Astrocyte (in vitro differentiated cells and primary cell): ENCODE data around the gene TUBGCP4. TPM values are rescaled to one million over a fixed set of nuclear protein-coding genes. Genes with fewer than 3 reads are reported as not detected.

Source experiments
- DNase-seq: peaks from one replicate; pipeline ENCODE4 v3.0.0-alpha.2; 2010; ENCODE audit warnings: low read depth
- FAIRE-seq: peaks from 2 replicates; lab custom pipeline; 2011; peaks lifted over from hg19 to GRCh38; lab: Jason Lieb, UNC
- H2AFZ ChIP-seq: 2 replicates; pipeline ENCODE4 v1.6.0; 2012; ENCODE audit warnings: low read depth, low read length, inconsistent platforms
- H3K27ac ChIP-seq: 2 replicates; pipeline ENCODE4 v1.5.1; 2011; ENCODE audit warnings: low read depth, low read length, inconsistent platforms
- H3K27me3 ChIP-seq: 2 replicates; pipeline ENCODE4 v1.6.0; 2011; ENCODE audit warnings: low read length, inconsistent platforms; ENCODE audit not compliant: insufficient read depth
- H3K36me3 ChIP-seq: 2 replicates; pipeline ENCODE4 v1.5.1; 2011; ENCODE audit warnings: low read length, inconsistent platforms; ENCODE audit not compliant: insufficient read depth
- H3K4me1 ChIP-seq: 2 replicates; pipeline ENCODE4 v1.5.1; 2011; ENCODE audit warnings: low read length, inconsistent platforms; ENCODE audit not compliant: insufficient read depth
- H3K4me2 ChIP-seq: 2 replicates; pipeline ENCODE4 v1.6.0; 2012; ENCODE audit warnings: low read length, inconsistent platforms
- H3K4me3 ChIP-seq: 2 replicates; pipeline ENCODE4 v1.5.1; 2011; ENCODE audit warnings: low read depth, mild to moderate bottlenecking, low read length, inconsistent platforms; ENCODE audit not compliant: insufficient read depth
- H3K79me2 ChIP-seq: 2 replicates; pipeline ENCODE4 v1.6.0; 2012; ENCODE audit warnings: mild to moderate bottlenecking, low read length, inconsistent platforms; ENCODE audit not compliant: insufficient read depth
- H3K9ac ChIP-seq: 2 replicates; pipeline ENCODE4 v1.6.0; 2012; ENCODE audit warnings: mild to moderate bottlenecking, low read length, inconsistent platforms
- H3K9me3 ChIP-seq: 2 replicates; pipeline ENCODE4 v1.5.1; 2012; ENCODE audit warnings: low read depth, mild to moderate bottlenecking, low read length, inconsistent platforms; ENCODE audit not compliant: insufficient read depth
- H4K20me1 ChIP-seq: 2 replicates; pipeline ENCODE4 v1.6.0; 2012; ENCODE audit warnings: low read length, inconsistent platforms; ENCODE audit not compliant: insufficient read depth
- H3K27ac Mint-ChIP-seq: one replicate; pipeline ENCODE4 v1.8.0; 2021; ENCODE audit warnings: mild to moderate bottlenecking, mixed read lengths; ENCODE audit not compliant: unreplicated experiment
- H3K27me3 Mint-ChIP-seq: one replicate; pipeline ENCODE4 v1.8.0; 2021; ENCODE audit warnings: low read depth, mixed read lengths; ENCODE audit not compliant: unreplicated experiment
- H3K36me3 Mint-ChIP-seq: one replicate; pipeline ENCODE4 v1.8.0; 2021; ENCODE audit warnings: low read depth, mixed read lengths; ENCODE audit not compliant: unreplicated experiment
- H3K4me1 Mint-ChIP-seq: one replicate; pipeline ENCODE4 v1.8.0; 2021; ENCODE audit warnings: low read depth, mixed read lengths; ENCODE audit not compliant: unreplicated experiment
- H3K4me3 Mint-ChIP-seq: one replicate; pipeline ENCODE4 v1.8.0; 2021; ENCODE audit warnings: mild to moderate bottlenecking, moderate library complexity, mixed read lengths; ENCODE audit not compliant: unreplicated experiment
- H3K9me3 Mint-ChIP-seq: one replicate; pipeline ENCODE4 v1.8.0; 2021; ENCODE audit warnings: mild to moderate bottlenecking, mixed read lengths; ENCODE audit not compliant: unreplicated experiment
- CTCF ChIP-seq: IDR thresholded peaks from 2 replicates; pipeline ENCODE4 v1.5.1; 2011; ENCODE audit warnings: low read depth, mild to moderate bottlenecking, inconsistent platforms, low read length, moderate library complexity; ENCODE audit not compliant: insufficient read depth
- EZH2 ChIP-seq: IDR thresholded peaks from 2 replicates; pipeline ENCODE4 v1.6.1; 2012; ENCODE audit warnings: mild to moderate bottlenecking, low read length, inconsistent platforms; ENCODE audit not compliant: insufficient read depth
- total RNA-seq: library from RNA; stranded (reverse); gene quantifications from 2 replicates; pipeline ENCODE4 v1.2.1, GENCODE V29; 2021

TUBGCP4 gene
- total RNA-seq, 1 donor from 2014 or later: 12.0 TPM

GRCh38 chr15:43410572-43411214 lies 39.8 kb downstream of the TUBGCP4 start:
- peaks cover 10% of the 10 kb centered on the region for H3K4me1 Mint-ChIP-seq
- H3K27ac Mint-ChIP-seq: peak overlapping the region; percentile 71
- H2AFZ ChIP-seq: no peak overlapping the region

GRCh38 chr15:43412096-43412495 lies 41.2 kb downstream of the TUBGCP4 start:
- Histone ChIP-seq H3K4me3 (no peak overlapping the region), H3K9me3 (no peaks in the 10 kb centered on the region), H3K27me3 (no peaks in the 10 kb centered on the region), H3K79me2 (no peaks in the 10 kb centered on the region), H4K20me1 (peaks cover 20% of the 10 kb centered on the region), H3K9ac (no peak overlapping the region), H3K4me2 (no peak overlapping the region), H3K27ac (no peak overlapping the region), H3K36me3 (peaks cover 68% of the 10 kb centered on the region), H3K4me1 (no peaks in the 10 kb centered on the region), H2AFZ (no peak overlapping the region)
- H3K36me3 Mint-ChIP-seq: peaks cover 38% of the 10 kb centered on the region
- no peaks in the 10 kb centered on the region for H3K9me3 Mint-ChIP-seq
- H3K4me1 Mint-ChIP-seq: peaks cover 15% of the 10 kb centered on the region
- DNase-seq (no peak), FAIRE-seq (no peak)
- H3K27ac Mint-ChIP-seq: no peak overlapping the region
- no peak overlapping the region for H3K4me3 Mint-ChIP-seq
- TF ChIP-seq EZH2 (no peak), CTCF (no peak)
- H3K27me3 Mint-ChIP-seq: no peaks in the 10 kb centered on the region

More at GRCh38 chr15:43410572-43411214, 39.8 kb downstream of the TUBGCP4 start:
- no peak overlapping the region for H3K4me2 ChIP-seq
- H3K9me3 ChIP-seq: no peaks in the 10 kb centered on the region
- Mint-ChIP-seq H3K9me3 (no peaks in the 10 kb centered on the region), H3K27me3 (no peaks in the 10 kb centered on the region), H3K36me3 (peaks cover 38% of the 10 kb centered on the region), H3K4me3 (peak overlapping the region; percentile 5)
- no peaks in the 10 kb centered on the region for H3K4me1 ChIP-seq
- DNase-seq (peak; percentile 16), FAIRE-seq (no peak)
- H3K27me3 ChIP-seq: no peaks in the 10 kb centered on the region
- no peak overlapping the region for H3K27ac ChIP-seq
- H3K79me2 ChIP-seq: no peaks in the 10 kb centered on the region
- peaks cover 20% of the 10 kb centered on the region for H4K20me1 ChIP-seq
- H3K4me3 ChIP-seq: no peak overlapping the region
- no peak for TF ChIP-seq EZH2
- peaks cover 72% of the 10 kb centered on the region for H3K36me3 ChIP-seq
- no peak overlapping the region for H3K9ac ChIP-seq

- no peak overlapping the region for H3K4me3 Mint-ChIP-seq
- Histone ChIP-seq H3K27ac (no peak overlapping the region), H3K27me3 (no peaks in the 10 kb centered on the region), H3K4me3 (no peak overlapping the region), H3K9me3 (no peaks in the 10 kb centered on the region), H3K36me3 (peaks cover 58% of the 10 kb centered on the region), H3K4me1 (no peaks in the 10 kb centered on the region), H3K79me2 (no peaks in the 10 kb centered on the region), H4K20me1 (peaks cover 13% of the 10 kb centered on the region), H3K9ac (no peak overlapping the region), H3K4me2 (no peak overlapping the region), H2AFZ (no peak overlapping the region)
- peaks cover 32% of the 10 kb centered on the region for H3K36me3 Mint-ChIP-seq
- H3K9me3 Mint-ChIP-seq: no peaks in the 10 kb centered on the region
- FAIRE-seq (no peak), DNase-seq (no peak)
- H3K4me1 Mint-ChIP-seq: peaks cover 17% of the 10 kb centered on the region
- TF ChIP-seq EZH2: no peak
- H3K27me3 Mint-ChIP-seq: no peaks in the 10 kb centered on the region
- H3K27ac Mint-ChIP-seq: peak overlapping the region; percentile 73
Observed at GRCh38 chr15:43414196-43414595, 43.3 kb downstream of the TUBGCP4 start.
